Sigmoid colon (tissue), 7 donors: ENCODE measurements around the gene CAPN12. TPM values are rescaled to one million over a fixed set of nuclear protein-coding genes. Genes with fewer than 3 reads are reported as not detected.

Experiments used
- DNase-seq: peaks from one replicate; pipeline ENCODE4 v3.0.0-alpha.2; 2019
- H3K27ac ChIP-seq, 4 donors: fragments of 200-600 bp; sonication (generic); one replicate each; pipeline ENCODE4 v1.5.1; 2016 to 2019; ENCODE audit warnings: mild to moderate bottlenecking in 1 of 4
- H3K27me3 ChIP-seq, 3 donors: fragments of 200-600 bp; sonication (generic); one replicate each; pipeline ENCODE4 v1.5.1; 2019; ENCODE audit warnings: mild to moderate bottlenecking in 1 of 3
- H3K36me3 ChIP-seq, 4 donors: fragments of 200-600 bp; sonication (generic); one replicate each; pipeline ENCODE4 v1.5.1; 2016 to 2019
- H3K4me1 ChIP-seq, 4 donors: fragments of 200-600 bp; sonication (generic); one replicate each; pipeline ENCODE4 v1.5.1; 2017 to 2019
- H3K4me3 ChIP-seq, 4 donors: fragments of 200-600 bp; sonication (generic); one replicate each; pipeline ENCODE4 v1.5.1; 2017 to 2019; ENCODE audit warnings: mild to moderate bottlenecking in 2 of 4, moderate library complexity in 1 of 4
- H3K9me3 ChIP-seq, 4 donors: fragments of 200-600 bp in 3 of 4; sonication (generic) in 3 of 4; one replicate each; pipeline versions ENCODE4 v1.5.1 to v1.6.1; 2013 to 2019
- CTCF ChIP-seq, 4 experiments: fragments of 450-650 bp in 3 of 4; fragments of 200-600 bp in 1 of 4; IDR thresholded peaks; one replicate each; pipeline ENCODE4 v1.5.1; 2016 to 2019; ENCODE audit warnings: antibody characterized with exemption in 4 of 4, mild to moderate bottlenecking in 3 of 4, moderate library complexity in 2 of 4
- EP300 ChIP-seq, 4 donors: sonication (generic); formaldehyde crosslinking; IDR thresholded peaks; one replicate each; pipeline ENCODE4 v1.6.1; 2017; ENCODE audit warnings: antibody characterized with exemption in 4 of 4
- POLR2A ChIP-seq, 2 donors: fragments of 450-650 bp; IDR thresholded peaks; one replicate each; pipeline ENCODE4 v1.6.1; 2016; ENCODE audit warnings: antibody characterized with exemption in 2 of 2, mild to moderate bottlenecking in 2 of 2, moderate library complexity in 2 of 2
- POLR2AphosphoS5 ChIP-seq, 4 donors: sonication (generic); formaldehyde crosslinking; IDR thresholded peaks; one replicate each; pipeline ENCODE4 v1.6.1; 2017; ENCODE audit warnings: antibody characterized with exemption in 4 of 4
- WGBS, 2 donors: extraction: QIAGEN DNeasy Blood & Tissue Kit; methylation state at CpG; one replicate each; pipeline ENCODE4 v1.1.7; 2013; 5-methylcytosine and 5-hydroxymethylcytosine counted together
- intact Hi-C: fragments of 100-400 bp; cut with DNase I; formaldehyde crosslinking; loops from one replicate; pipeline ENCODE4 v1.15.1; 2023
- polyA plus RNA-seq, 3 donors: library from polyadenylated mRNA; stranded (reverse); fragments of 200-250 nt; gene quantifications; one replicate each; pipeline ENCODE4 v1.2.3, GENCODE V29; 2013
- total RNA-seq, 4 donors: library from RNA; depleted of rRNA; stranded (reverse); fragments of >200 nt; gene quantifications; one replicate each; pipeline ENCODE4 v1.1.0, GENCODE V29; 2016
- donor health status: healthy with polysubstance abuse.
- donor health status: Bipolar disorder and iron deficiency.
- donor health status: healthy.

The CAPN12 gene
- total and polyA plus RNA-seq, 7 donors: 0.33 to 14.3 (median 4.2) TPM; not detected in 1

- no peaks in the 10 kb centered on the region for H3K9me3 ChIP-seq
- H3K4me3 ChIP-seq: no peak overlapping the region
- intact Hi-C loops: loop anchor here (5.0 kb wide), 1 partner anchor 93 kb away; the partner anchor contains the start of gene ECH1
- H3K36me3 ChIP-seq: no peaks in the 10 kb centered on the region
- WGBS, 2 donors: 74% methylated on average over 16 of the region's 16 CpGs
- no peak overlapping the region for H3K27ac ChIP-seq
- H3K4me1 ChIP-seq: peaks cover 0 to 15% (median 12%) of the 10 kb centered on the region in 4 donors
- no peaks in the 10 kb centered on the region for H3K27me3 ChIP-seq
- DNase-seq: no peak
- TF ChIP-seq POLR2AphosphoS5 (IDR thresholded peaks at IDR 0.05): no peak
- TF ChIP-seq EP300 (IDR thresholded peaks at IDR 0.05): no peak
- no peak for TF ChIP-seq CTCF (IDR thresholded peaks at IDR 0.05)
- no peak for TF ChIP-seq POLR2A (IDR thresholded peaks at IDR 0.05)
These were observed 4.6 kb downstream of the CAPN12 start for GRCh38 chr19:38739440-38740256.

- Histone ChIP-seq H3K27me3 (no peaks in the 10 kb centered on the region), H3K9me3 (no peaks in the 10 kb centered on the region), H3K36me3 (no peaks in the 10 kb centered on the region), H3K4me1 (peaks cover 0 to 15% (median 12%) of the 10 kb centered on the region in 4 donors), H3K27ac (no peak overlapping the region), H3K4me3 (no peak overlapping the region)
- DNase-seq: peak; percentile 48
- intact Hi-C loops: loop anchor here (5.0 kb wide), 1 partner anchor 94 kb away; the partner anchor contains the start of gene ECH1
- TF ChIP-seq POLR2A (IDR thresholded peaks at IDR 0.05): no peak
- 98% methylated on average over 21 of the region's 21 CpGs for WGBS, 2 donors
These were observed 6.1 kb downstream of the CAPN12 start for GRCh38 chr19:38737921-38738737.

GRCh38 chr19:38737281-38737865, 6.9 kb downstream of the CAPN12 start:
- WGBS, 2 donors: 40 to 67% methylated on average over 22 of the region's 22 CpGs
- no peak for DNase-seq
- TF ChIP-seq CTCF (IDR thresholded peaks at IDR 0.05) (no peak), POLR2A (IDR thresholded peaks at IDR 0.05) (no peak), POLR2AphosphoS5 (IDR thresholded peaks at IDR 0.05) (no peak), EP300 (IDR thresholded peaks at IDR 0.05) (no peak)
- no peaks in the 10 kb centered on the region for H3K36me3 ChIP-seq
- H3K4me3 ChIP-seq: no peak overlapping the region
- H3K27me3 ChIP-seq: no peaks in the 10 kb centered on the region
- H3K9me3 ChIP-seq: no peaks in the 10 kb centered on the region
- no peak overlapping the region for H3K27ac ChIP-seq
- intact Hi-C loops: loop anchor here (5.0 kb wide), 1 partner anchor 95 kb away; the partner anchor contains the start of gene ECH1
- peaks cover 0 to 15% (median 12%) of the 10 kb centered on the region in 4 donors for H3K4me1 ChIP-seq

GRCh38 chr19:38736413-38737280, 7.6 kb downstream of the CAPN12 start:
- Histone ChIP-seq H3K4me3 (peak overlapping the region; percentile 22 to 51 (median 40)), H3K4me1 (peaks cover 0 to 15% (median 12%) of the 10 kb centered on the region in 4 donors)
- peak; percentile 71 for DNase-seq

More at GRCh38 chr19:38736413-38737280, 7.6 kb downstream of the CAPN12 start:
- intact Hi-C loops: loop anchor here (5.0 kb wide), 1 partner anchor 96 kb away; the partner anchor contains the start of gene ECH1
- no peaks in the 10 kb centered on the region for H3K27me3 ChIP-seq
- H3K9me3 ChIP-seq: no peaks in the 10 kb centered on the region
- no peak for TF ChIP-seq POLR2A (IDR thresholded peaks at IDR 0.05)
- TF ChIP-seq CTCF (IDR thresholded peaks at IDR 0.05): no peak
- TF ChIP-seq POLR2AphosphoS5 (IDR thresholded peaks at IDR 0.05): no peak
- no peak for TF ChIP-seq EP300 (IDR thresholded peaks at IDR 0.05)
- no peaks in the 10 kb centered on the region for H3K36me3 ChIP-seq
- H3K27ac ChIP-seq: peak overlapping the region in 3 of 4 donors; percentile 43 to 60 (median 47)
- WGBS, 2 donors: 5 to 7% methylated on average over 36 of the region's 36 CpGs
